ENCODE data around the gene YKT6.
A peak's percentile ranks its signal among the peaks of the same experiment; 100 is the strongest.

YKT6 gene

GRCh38 chr7:44200699-44201461 is at the start of gene YKT6:
Gene YKT6 (plus strand): TSS chr7:44200978. CDS start chr7:44201136, 158 bp downstream.
- no peak for TF ChIP-seq EZH2phosphoT487 (IDR thresholded peaks at IDR 0.05; ENCODE audit: borderline replicate concordance, low read length)
- TF ChIP-seq CTCF (IDR thresholded peaks at IDR 0.05; ENCODE audit: low read depth, low read length, poor library complexity, severe bottlenecking): peak; percentile 70
- peak within 1 kb of the TSS; percentile 4; the same call in 1 of the 2 replicates for H3K27ac ChIP-seq (ENCODE audit: low read depth, low read length)

GRCh38 chr7:44151956-44152355 is 48.8 kb upstream of the YKT6 start:
- Histone ChIP-seq H3K4me2 (ENCODE audit: low read length) (no peak overlapping the region), H3F3A (ENCODE audit: control insufficient read depth, insufficient read depth) (no peaks in the 10 kb centered on the region), H3K9me2 (replicated peaks; ENCODE audit: control insufficient read depth, low read length) (no peaks in the 10 kb centered on the region), H4K20me1 (ENCODE audit: control insufficient read depth, insufficient read depth, low read depth, low read length) (no peaks in the 10 kb centered on the region), H3K9me3 (ENCODE audit: control insufficient read depth, insufficient read depth, low read length) (no peaks in the 10 kb centered on the region), H3K27me3 (ENCODE audit: control insufficient read depth, low read length) (peaks cover 6% of the 10 kb centered on the region), H3K27ac (ENCODE audit: low read depth, low read length) (no peak overlapping the region), H3K4me1 (ENCODE audit: control insufficient read depth, low read length) (no peaks in the 10 kb centered on the region), H3K4me3 (ENCODE audit: low read length) (no peak overlapping the region), H3K36me3 (ENCODE audit: control insufficient read depth, low read length) (no peaks in the 10 kb centered on the region), H3K79me2 (ENCODE audit: control insufficient read depth, low read length) (no peaks in the 10 kb centered on the region)
- TF ChIP-seq EZH2phosphoT487 (IDR thresholded peaks at IDR 0.05; ENCODE audit: borderline replicate concordance, low read length): no peak

More at GRCh38 chr7:44200699-44201461, at the start of gene YKT6:
- Histone ChIP-seq H3K9me3 (ENCODE audit: control insufficient read depth, insufficient read depth, low read length) (no peaks in the 10 kb centered on the region), H3K9me2 (replicated peaks; ENCODE audit: control insufficient read depth, low read length) (no peaks in the 10 kb centered on the region), H3K36me3 (ENCODE audit: control insufficient read depth, low read length) (peaks cover 26% of the 10 kb centered on the region), H3K4me1 (ENCODE audit: control insufficient read depth, low read length) (peaks cover 22% of the 10 kb centered on the region), H3K79me2 (ENCODE audit: control insufficient read depth, low read length) (peaks cover 34% of the 10 kb centered on the region), H3K4me2 (ENCODE audit: low read length) (peak within 1 kb of the TSS; percentile 92), H3K27me3 (ENCODE audit: control insufficient read depth, low read length) (no peaks in the 10 kb centered on the region), H3F3A (ENCODE audit: control insufficient read depth, insufficient read depth) (no peaks in the 10 kb centered on the region), H4K20me1 (ENCODE audit: control insufficient read depth, insufficient read depth, low read depth, low read length) (peaks cover 9% of the 10 kb centered on the region), H3K4me3 (ENCODE audit: low read length) (peak within 1 kb of the TSS; percentile 84)

- no peak for TF ChIP-seq EZH2phosphoT487 (IDR thresholded peaks at IDR 0.05; ENCODE audit: borderline replicate concordance, low read length)
- TF ChIP-seq CTCF (IDR thresholded peaks at IDR 0.05; ENCODE audit: low read depth, low read length, poor library complexity, severe bottlenecking): no peak
- Histone ChIP-seq H3K27me3 (ENCODE audit: control insufficient read depth, low read length) (peaks cover 10% of the 10 kb centered on the region), H3K4me2 (ENCODE audit: low read length) (no peak overlapping the region), H3K27ac (ENCODE audit: low read depth, low read length) (no peak overlapping the region), H3K4me3 (ENCODE audit: low read length) (no peak overlapping the region), H3K4me1 (ENCODE audit: control insufficient read depth, low read length) (no peaks in the 10 kb centered on the region), H3K79me2 (ENCODE audit: control insufficient read depth, low read length) (no peaks in the 10 kb centered on the region), H4K20me1 (ENCODE audit: control insufficient read depth, insufficient read depth, low read depth, low read length) (no peaks in the 10 kb centered on the region), H3F3A (ENCODE audit: control insufficient read depth, insufficient read depth) (no peaks in the 10 kb centered on the region), H3K9me3 (ENCODE audit: control insufficient read depth, insufficient read depth, low read length) (no peaks in the 10 kb centered on the region), H3K36me3 (ENCODE audit: control insufficient read depth, low read length) (no peaks in the 10 kb centered on the region), H3K9me2 (replicated peaks; ENCODE audit: control insufficient read depth, low read length) (no peaks in the 10 kb centered on the region)
These were observed 47.5 kb upstream of the YKT6 start for GRCh38 chr7:44152971-44153947.

All from DOHH2 (cell line).